GM12874 (cell line): ENCODE measurements around the gene CAMK2D.

Experiments
- TF ChIP-seq, protein P1 (sequence below): IDR thresholded peaks from 2 replicates; pipeline ENCODE4 v1.5.1; 2011; ENCODE audit warnings: low read depth, mild to moderate bottlenecking, control low read depth, low read length, moderate library complexity; ENCODE audit not compliant: insufficient read depth

Gene CAMK2D

DNA sequence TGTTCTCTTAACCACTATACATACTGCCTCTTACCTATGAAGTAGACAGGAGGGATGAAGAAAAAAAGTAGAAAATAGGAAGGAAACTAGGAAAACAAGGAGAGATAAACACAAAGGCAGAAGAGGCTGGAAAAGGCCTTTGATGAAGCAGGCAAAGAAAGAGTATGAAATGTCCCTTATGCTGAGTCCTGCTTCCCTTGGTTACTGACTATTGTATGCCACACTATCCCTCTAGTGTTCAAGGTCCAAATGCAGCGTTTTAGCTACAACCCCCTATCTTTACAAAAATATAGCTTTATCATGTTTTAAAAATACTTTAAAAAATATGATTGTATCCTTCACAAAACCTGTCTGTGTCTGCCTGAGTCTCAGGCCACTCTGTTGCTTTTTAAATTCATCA lies 233.1 kb downstream of the CAMK2D start:
- TF ChIP-seq, protein P1, sequence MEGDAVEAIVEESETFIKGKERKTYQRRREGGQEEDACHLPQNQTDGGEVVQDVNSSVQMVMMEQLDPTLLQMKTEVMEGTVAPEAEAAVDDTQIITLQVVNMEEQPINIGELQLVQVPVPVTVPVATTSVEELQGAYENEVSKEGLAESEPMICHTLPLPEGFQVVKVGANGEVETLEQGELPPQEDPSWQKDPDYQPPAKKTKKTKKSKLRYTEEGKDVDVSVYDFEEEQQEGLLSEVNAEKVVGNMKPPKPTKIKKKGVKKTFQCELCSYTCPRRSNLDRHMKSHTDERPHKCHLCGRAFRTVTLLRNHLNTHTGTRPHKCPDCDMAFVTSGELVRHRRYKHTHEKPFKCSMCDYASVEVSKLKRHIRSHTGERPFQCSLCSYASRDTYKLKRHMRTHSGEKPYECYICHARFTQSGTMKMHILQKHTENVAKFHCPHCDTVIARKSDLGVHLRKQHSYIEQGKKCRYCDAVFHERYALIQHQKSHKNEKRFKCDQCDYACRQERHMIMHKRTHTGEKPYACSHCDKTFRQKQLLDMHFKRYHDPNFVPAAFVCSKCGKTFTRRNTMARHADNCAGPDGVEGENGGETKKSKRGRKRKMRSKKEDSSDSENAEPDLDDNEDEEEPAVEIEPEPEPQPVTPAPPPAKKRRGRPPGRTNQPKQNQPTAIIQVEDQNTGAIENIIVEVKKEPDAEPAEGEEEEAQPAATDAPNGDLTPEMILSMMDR = no peak

- TF ChIP-seq, protein P1 = no peak
Observed at GRCh38 chr4:113525521-113525920, 236.0 kb downstream of the CAMK2D start.

DNA sequence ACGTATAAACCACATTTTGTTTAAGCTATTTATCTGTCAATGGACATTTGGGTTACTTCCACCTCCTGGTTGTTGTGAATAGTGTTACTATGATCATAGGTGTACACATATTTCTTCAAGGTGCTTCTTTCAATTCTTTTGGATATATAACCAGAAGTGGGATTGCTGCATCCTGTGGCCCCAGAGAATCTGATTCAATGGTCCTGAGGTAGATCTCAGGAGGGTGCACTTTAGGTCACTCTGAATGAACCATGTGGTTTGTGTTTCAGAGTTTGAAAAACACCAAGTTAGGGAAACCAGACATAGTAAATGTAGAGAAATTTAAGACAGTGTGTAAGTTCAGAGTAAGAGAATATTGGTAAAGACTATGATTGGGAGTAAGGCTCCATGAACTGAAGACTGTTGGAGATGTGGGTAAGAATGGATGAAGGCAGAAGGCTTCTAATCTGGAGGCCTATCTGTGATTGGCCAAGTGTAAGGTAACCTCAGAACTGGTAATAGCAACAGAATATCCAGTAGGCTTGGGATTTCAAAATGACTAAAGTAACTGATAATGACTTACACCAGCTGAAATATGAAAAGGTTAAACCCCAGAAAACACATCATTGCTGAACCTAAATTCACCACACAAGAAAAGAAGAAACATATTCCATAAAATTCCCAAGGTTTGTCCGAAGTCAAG lies 236.9 kb downstream of the CAMK2D start:
- TF ChIP-seq, protein P1 = no peak

DNA sequence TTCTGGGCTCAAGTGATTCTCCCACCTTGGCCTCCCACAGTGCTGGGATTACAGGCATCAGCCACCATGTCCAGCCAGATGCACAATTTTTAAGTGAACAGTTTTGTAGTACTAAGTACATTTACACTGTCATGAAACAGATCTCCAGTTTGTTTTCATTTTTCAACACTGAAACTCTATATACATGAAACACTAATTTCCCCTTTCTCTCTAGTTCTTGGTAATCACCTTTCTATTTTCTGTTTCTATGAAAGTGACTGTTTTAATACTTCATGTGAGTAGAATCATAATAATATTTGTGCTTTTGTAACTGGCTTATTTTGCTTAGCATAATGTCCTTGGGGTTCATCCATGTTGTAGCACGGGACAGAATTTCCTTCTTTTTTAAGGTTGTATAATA lies 237.4 kb downstream of the CAMK2D start:
- TF ChIP-seq, protein P1 = no peak

GRCh38 chr4:113522433-113522832 lies 239.1 kb downstream of the CAMK2D start:
- TF ChIP-seq, protein P1 = no peak

DNA sequence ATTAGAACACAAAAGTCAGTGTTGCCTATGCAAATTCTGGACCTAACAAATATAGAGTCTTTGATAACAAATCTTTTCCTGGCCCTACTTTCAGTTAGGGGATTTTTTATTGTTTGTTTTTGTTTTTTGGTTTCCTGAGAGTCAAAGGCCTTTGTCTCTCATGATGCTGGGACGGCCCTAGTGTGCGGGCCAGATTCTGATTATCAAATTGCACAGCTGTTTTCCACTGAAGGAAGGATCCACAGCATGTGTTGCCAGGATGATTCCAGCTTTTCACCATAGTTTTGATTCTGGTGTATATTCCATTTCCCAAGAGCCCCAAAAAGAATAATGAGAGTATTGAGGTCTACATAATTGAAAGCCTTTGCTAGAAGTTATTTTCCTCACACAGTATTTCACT lies 248.2 kb downstream of the CAMK2D start:
- TF ChIP-seq, protein P1 = no peak

- TF ChIP-seq, protein P1 = no peak
Observed at GRCh38 chr4:113512880-113513279, 248.7 kb downstream of the CAMK2D start.

DNA sequence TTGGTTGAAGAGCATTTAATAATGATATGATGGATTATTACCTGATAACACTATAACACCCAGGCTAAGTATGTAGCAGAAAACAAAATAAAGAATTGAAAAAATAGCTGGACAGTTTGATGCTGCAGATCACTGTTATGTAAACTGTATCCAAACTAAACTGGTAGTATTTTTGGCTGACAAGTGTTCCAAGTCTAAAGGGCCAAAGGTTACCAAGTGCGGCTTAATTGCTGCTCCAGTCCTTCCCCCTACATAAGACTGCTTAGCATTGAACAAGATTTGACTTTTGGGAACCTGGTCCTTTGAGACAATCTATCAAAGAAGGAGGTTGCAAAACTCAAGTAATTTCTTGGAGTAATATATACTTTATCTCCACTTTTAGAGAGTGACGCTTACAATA lies 249.6 kb downstream of the CAMK2D start:
- TF ChIP-seq, protein P1 = no peak
